GM23338 (cell line): ENCODE measurements around the gene ZNF708.

Source experiments
- CREB1 ChIP-seq: fragments of 250-450 bp; sonication (Bioruptor Pico); IDR thresholded peaks from 2 replicates; pipeline ENCODE4 v1.5.0; 2020; ENCODE audit warnings: low read depth, mild to moderate bottlenecking, moderate library complexity
- CTCF ChIP-seq, 2 experiments: fragments of 200-600 bp in 1 of 2; sonication (generic) in 1 of 2; conservative IDR thresholded peaks; 2 replicates each; pipeline versions ENCODE4 v1.5.1 to v1.6.1; 2016 to 2017; ENCODE audit warnings: antibody characterized with exemption in 2 of 2, low read depth in 2 of 2, mild to moderate bottlenecking in 2 of 2, moderate library complexity in 1 of 2
- EZH2 ChIP-seq: fragments of 200-600 bp; sonication (generic); IDR thresholded peaks from one replicate; pipeline ENCODE4 v1.8.0; 2017; ENCODE audit warnings: antibody characterized with exemption, mild to moderate bottlenecking, low read depth; ENCODE audit not compliant: unreplicated experiment
- POLR2AphosphoS5 ChIP-seq: IDR thresholded peaks from 2 replicates; pipeline ENCODE4 v1.6.1; 2016; ENCODE audit warnings: antibody characterized with exemption, low read depth
- ZNF114 ChIP-seq: fragments of 250-450 bp; sonication (Bioruptor Pico); IDR thresholded peaks from 2 replicates; pipeline ENCODE4 v1.5.0; 2020; ENCODE audit warnings: mild to moderate bottlenecking, moderate library complexity

GRCh38 chr19:21321996-21322395 lies 7.2 kb downstream of the ZNF708 start:
- TF ChIP-seq CTCF (conservative IDR thresholded peaks at IDR 0.05; ENCODE audit: low read depth in 2 of 2) (no peak), ZNF114 (no peak), EZH2 (no peak), POLR2AphosphoS5 (no peak), CREB1 (CRISPR knock-in tag) (no peak)
